ENCODE results near the gene TRIP11. TPM values are rescaled to one million over a fixed set of nuclear protein-coding genes. Genes with fewer than 3 reads are reported as not detected.

Gene TRIP11
- total RNA-seq, 1 donor from 2014 or later, result 68.9 TPM

DNA sequence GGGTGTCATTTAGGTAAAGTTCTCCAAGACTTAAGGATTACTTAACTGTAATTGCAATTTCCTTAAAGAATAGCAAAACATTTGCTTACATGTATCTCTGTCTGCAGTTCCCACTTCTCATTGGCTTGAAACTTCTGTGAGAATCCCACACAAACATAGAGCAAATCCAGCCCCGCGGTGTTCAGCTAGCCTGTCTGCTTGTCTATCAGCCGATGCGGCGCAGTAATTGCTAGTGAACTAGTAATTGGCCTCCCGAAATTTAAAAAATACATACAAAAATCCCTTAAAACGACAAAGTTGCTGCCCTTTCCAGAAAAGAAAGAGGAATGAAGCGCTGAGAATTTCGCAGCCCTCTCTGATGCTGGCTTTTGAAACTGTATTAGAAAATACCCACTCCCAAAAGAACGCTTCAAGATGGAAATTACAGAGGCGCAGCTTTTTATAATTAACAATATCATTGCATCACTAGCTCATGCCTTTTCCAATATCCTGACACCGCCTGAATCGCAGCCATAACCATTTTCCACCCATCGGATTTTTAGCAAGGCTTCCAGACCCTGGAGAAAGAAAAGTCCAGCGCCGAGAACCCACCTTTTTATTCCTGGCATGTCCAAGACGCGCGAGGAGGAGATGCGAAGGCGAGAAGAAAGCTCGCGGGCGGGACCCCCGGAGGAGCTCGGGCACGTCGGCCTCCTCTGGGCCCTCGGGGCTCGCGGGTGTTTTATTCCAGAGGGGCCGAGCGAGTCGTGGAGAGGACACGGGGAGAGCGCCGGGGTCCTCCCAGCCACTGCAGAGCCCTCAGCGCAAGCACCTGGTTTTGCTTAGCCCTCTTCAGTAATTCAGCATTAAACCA is 93.0 kb downstream of the TRIP11 start:
- ATAC-seq (no peak), DNase-seq (peak; percentile 73)
- H3K27ac ChIP-seq, result peak overlapping the region; percentile 89
- TF ChIP-seq, protein P1, sequence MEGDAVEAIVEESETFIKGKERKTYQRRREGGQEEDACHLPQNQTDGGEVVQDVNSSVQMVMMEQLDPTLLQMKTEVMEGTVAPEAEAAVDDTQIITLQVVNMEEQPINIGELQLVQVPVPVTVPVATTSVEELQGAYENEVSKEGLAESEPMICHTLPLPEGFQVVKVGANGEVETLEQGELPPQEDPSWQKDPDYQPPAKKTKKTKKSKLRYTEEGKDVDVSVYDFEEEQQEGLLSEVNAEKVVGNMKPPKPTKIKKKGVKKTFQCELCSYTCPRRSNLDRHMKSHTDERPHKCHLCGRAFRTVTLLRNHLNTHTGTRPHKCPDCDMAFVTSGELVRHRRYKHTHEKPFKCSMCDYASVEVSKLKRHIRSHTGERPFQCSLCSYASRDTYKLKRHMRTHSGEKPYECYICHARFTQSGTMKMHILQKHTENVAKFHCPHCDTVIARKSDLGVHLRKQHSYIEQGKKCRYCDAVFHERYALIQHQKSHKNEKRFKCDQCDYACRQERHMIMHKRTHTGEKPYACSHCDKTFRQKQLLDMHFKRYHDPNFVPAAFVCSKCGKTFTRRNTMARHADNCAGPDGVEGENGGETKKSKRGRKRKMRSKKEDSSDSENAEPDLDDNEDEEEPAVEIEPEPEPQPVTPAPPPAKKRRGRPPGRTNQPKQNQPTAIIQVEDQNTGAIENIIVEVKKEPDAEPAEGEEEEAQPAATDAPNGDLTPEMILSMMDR (IDR thresholded peaks at IDR 0.05), result no peak
- H3K4me3 ChIP-seq, result peak overlapping the region; percentile 69
- H3K4me1 ChIP-seq, result no peaks in the 10 kb centered on the region
- peaks cover 6% of the 10 kb centered on the region for H3K27me3 ChIP-seq
- H3K9me3 ChIP-seq, result no peaks in the 10 kb centered on the region
- no peaks in the 10 kb centered on the region for H3K36me3 ChIP-seq
- intact Hi-C loops (cut with DNase I), result no loop called here

DNA sequence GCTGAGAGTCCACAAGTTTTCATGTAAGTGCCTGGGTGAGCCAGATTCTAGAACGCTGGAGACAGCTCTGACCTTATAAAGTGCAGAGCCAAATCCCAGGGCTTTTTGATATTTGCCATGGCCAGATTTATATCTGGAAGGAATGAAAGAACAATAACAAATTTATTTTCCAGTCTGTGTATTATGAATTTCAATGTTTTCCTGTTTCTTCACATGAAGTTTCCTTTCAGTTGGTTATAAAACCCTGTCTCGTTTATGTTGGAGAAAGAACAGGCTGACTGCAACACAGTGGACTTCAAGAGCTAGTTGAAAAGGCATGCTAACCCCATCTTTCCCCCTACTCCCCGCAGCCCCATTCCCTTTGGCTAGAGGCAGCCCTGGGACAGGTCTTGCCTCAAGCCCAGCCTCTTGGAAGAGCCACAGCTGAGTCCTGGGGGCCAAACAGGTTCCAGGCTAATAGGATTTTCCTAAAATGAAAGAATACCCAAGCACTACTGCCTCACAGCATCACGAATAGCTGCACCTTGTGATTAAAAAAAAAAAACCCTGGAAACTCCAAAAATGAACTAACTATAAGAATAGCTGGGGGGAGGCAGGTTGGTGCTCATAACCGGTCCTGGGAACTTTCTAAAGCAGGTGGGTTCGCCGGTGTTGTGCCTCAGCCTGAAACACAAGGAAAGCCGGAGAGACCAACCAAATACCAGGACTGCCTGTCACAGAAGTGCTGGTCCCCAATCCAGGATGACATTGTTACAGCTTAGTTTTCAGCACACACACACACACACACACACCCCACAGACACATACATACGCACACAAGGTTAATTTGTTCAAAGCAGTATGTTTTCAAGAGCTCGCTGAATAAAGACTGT is 93.9 kb downstream of the TRIP11 start:
- DNase-seq (no peak), ATAC-seq (no peak)
- H3K27ac ChIP-seq, result peak overlapping the region; percentile 89
- intact Hi-C loops (cut with DNase I), result no loop called here
- no peaks in the 10 kb centered on the region for H3K4me1 ChIP-seq
- H3K36me3 ChIP-seq, result no peaks in the 10 kb centered on the region
- no peaks in the 10 kb centered on the region for H3K9me3 ChIP-seq
- H3K27me3 ChIP-seq, result peaks cover 6% of the 10 kb centered on the region
- H3K4me3 ChIP-seq, result peak overlapping the region; percentile 69
- TF ChIP-seq, protein P1 (IDR thresholded peaks at IDR 0.05), result no peak

- DNase-seq, result no peak
- H3K4me1 ChIP-seq, result no peaks in the 10 kb centered on the region
- no peaks in the 10 kb centered on the region for H3K36me3 ChIP-seq
- no peak overlapping the region for H3K27ac ChIP-seq
- no peaks in the 10 kb centered on the region for H3K9me3 ChIP-seq
- ATAC-seq, result no peak
- intact Hi-C loops (cut with DNase I), result no loop called here
- TF ChIP-seq, protein P1 (IDR thresholded peaks at IDR 0.05), result no peak
- H3K4me3 ChIP-seq, result no peak overlapping the region
- H3K27me3 ChIP-seq, result peaks cover 6% of the 10 kb centered on the region
These were observed 96.9 kb downstream of the TRIP11 start for GRCh38 chr14:91942946-91943345.

GRCh38 chr14:91942128-91942527 is 97.7 kb downstream of the TRIP11 start:
- Histone ChIP-seq H3K4me1 (no peaks in the 10 kb centered on the region), H3K27me3 (peaks cover 6% of the 10 kb centered on the region), H3K4me3 (no peak overlapping the region), H3K36me3 (peaks cover 4% of the 10 kb centered on the region), H3K9me3 (no peaks in the 10 kb centered on the region), H3K27ac (no peak overlapping the region)
- TF ChIP-seq, protein P1 (IDR thresholded peaks at IDR 0.05), result no peak
- intact Hi-C loops (cut with DNase I), result no loop called here
- ATAC-seq (no peak), DNase-seq (no peak)

DNA sequence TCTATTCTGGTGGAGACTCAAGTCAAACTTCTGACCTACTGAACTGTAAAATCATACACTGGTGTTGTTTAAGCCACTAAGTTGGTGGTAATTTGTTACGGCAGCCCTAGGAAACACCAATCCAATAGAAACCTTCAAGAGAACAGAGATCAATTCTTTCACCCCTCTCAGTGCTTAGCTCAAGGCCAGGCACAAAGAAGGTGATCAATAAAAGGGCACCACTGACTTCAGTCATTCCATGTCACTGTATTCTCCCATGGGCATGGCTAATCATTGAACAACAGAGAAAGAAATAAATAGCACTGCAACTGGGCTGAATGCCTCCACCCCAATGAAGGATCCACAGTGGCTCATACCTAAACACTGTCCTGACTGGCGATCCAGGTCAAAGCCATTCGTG is 99.7 kb downstream of the TRIP11 start:
- Histone ChIP-seq H3K4me3 (no peak overlapping the region), H3K4me1 (no peaks in the 10 kb centered on the region), H3K27ac (no peak overlapping the region), H3K36me3 (peaks cover 22% of the 10 kb centered on the region), H3K9me3 (no peaks in the 10 kb centered on the region), H3K27me3 (peaks cover 6% of the 10 kb centered on the region)
- intact Hi-C loops (cut with DNase I), result no loop called here
- TF ChIP-seq, protein P1 (IDR thresholded peaks at IDR 0.05), result no peak
- ATAC-seq, result no peak
- DNase-seq, result no peak

Measured in upper lobe of right lung (tissue), 1 donor.